Superior temporal gyrus (tissue), 1 donor: ENCODE data around the gene TBX2.
A peak's percentile ranks its signal among the peaks of the same experiment; 100 is the strongest.

ENCODE experiments used
- DNase-seq: peaks from one replicate; pipeline ENCODE4 v3.0.0-alpha.2; 2016; ENCODE audit errors: extremely low spot score

TBX2 gene

DNA sequence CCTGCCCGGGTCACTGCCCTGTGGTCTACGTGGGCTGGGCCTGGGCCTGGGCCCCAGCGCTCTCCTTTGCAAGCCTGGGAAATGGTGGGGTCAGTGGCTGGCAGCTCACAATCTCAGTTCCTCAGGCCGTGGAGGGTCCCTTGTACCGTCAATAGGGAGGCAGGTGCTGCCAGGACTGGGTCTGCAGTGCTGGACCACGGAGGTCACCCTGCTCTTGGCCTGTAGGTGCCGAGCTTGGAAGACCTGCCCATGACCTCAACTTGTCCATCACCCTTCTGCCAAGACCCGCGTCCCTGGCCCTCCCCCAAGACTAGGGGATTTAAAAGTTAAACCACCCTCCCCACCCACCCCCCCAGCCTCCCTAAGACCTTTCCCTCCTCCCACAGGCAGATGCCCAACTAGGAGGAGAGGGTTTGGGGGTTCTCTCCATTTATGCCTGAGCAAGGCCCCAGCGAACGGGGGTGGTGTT lies 2.5 kb downstream of the TBX2 start:
- no peak for DNase-seq

GRCh38 chr17:61402978-61403800 lies 3.5 kb downstream of the TBX2 start:
- DNase-seq = no peak

GRCh38 chr17:61403801-61404662 lies 4.4 kb downstream of the TBX2 start:
- no peak for DNase-seq

- DNase-seq = no peak
Observed at GRCh38 chr17:61404663-61404912, 4.9 kb downstream of the TBX2 start.

DNA sequence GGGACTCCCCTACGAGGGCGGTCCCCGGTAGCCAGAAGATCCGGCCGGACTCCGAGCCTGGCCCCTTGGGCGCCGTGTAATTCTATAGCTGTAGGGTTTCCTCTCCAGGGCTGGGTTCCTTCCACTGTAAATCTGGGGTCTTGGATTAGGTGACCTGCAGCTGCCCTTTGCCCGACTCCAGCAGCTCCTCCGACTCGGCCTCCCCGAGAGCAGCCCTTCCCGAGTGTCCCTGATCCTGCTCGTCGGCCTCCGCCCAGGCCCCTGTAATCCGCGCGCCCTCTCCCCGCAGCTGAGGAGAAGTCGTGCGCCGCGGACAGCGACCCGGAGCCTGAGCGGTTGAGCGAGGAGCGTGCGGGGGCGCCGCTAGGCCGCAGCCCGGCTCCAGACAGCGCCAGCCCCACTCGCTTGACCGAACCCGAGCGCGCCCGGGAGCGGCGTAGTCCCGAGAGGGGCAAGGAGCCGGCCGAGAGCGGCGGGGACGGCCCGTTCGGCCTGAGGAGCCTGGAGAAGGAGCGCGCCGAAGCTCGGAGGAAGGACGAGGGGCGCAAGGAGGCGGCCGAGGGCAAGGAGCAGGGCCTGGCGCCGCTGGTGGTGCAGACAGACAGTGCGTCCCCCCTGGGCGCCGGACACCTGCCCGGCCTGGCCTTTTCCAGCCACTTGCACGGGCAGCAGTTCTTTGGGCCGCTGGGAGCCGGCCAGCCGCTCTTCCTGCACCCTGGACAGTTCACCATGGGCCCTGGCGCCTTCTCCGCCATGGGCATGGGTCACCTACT lies 5.5 kb downstream of the TBX2 start:
- no peak for DNase-seq

DNA sequence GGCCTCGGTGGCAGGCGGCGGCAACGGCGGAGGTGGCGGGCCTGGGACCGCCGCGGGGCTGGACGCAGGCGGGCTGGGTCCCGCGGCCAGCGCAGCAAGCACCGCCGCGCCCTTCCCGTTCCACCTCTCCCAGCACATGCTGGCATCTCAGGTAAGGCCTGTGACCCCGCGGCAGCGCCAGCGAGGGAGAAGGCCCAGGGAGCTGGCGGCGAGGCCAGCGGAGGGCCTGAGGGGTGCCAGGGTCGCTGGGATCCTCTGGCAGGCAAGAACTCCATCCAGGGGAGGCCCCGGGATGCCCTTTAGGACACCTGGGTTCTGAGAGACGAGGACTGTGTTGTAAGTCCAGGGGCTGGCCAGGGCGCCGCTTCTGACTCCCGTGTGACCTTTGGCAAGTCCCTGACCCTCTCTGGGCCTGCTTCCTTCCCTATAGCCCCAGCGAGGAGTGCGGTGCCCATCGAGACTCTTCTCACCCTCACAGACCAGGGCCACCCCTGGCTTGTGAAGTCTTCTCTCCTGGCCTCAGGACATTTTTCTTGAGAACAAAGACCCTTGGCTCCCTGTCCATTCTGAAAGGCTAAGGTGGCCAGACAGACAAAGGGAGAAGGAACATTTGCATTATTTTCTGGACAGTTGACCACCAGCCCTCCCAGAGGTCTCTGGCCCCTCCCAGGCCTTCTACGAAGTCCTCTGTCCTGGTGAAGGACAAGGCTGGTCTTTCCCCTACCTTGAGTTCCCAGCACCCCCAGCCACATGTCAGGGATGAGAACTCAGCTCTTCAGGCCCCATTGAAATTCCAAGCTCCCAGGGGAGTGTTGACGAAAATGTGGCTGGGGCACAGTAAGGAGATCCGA lies 6.3 kb downstream of the TBX2 start:
- DNase-seq = no peak

DNA sequence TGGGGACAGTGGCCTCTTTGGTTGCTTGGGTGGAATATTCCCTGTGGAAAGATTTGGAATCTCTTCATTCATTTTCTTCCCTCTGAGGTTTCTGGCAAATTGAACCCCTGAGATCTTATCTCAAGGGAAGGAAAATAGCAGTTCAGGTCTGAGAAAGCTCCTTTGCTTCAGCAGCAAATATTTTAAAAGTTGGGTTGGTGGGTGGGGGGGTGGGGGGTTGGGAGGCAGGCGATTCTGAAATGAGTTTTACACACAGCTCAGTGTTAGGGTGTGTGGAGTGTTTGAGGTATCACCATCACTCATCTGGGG lies 6.8 kb downstream of the TBX2 start:
- no peak for DNase-seq

- DNase-seq = no peak
Observed at GRCh38 chr17:61406971-61407911, 7.6 kb downstream of the TBX2 start.

DNA sequence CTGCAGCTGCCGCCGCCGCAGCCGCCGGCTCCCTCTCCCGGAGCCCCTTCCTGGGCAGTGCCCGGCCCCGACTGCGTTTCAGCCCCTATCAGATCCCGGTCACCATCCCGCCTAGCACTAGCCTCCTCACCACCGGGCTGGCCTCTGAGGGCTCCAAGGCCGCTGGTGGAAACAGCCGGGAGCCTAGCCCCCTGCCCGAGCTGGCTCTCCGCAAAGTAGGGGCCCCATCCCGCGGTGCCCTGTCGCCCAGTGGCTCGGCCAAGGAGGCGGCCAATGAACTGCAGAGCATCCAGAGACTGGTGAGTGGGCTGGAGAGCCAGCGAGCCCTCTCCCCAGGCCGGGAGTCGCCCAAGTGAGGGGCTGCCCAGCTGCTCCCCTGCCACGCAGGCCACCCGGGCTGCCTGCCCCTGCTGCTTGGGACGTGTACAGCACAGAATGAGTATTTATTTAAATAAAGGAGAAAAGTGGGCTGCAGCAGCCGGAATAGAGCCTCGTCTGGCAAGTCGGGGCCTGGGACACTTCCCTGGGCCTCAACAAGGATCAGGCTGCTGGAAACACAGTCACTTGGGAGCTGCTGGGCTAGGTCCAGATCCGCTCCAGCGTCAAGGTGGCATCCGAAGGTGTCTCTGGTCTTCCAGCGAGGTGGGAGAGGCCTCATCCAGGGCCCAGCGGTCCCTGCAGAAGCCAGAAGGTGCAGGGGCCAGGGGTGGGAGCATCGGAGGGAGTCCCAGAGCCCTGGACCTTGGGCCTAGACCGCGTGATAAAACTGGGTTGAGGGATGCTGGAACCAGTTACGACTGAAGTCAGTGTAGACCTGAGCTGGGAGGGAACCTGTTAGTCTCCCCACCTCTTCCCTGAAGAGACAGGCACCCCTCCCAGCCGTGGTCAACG lies 8.8 kb downstream of the TBX2 start:
- no peak for DNase-seq

- DNase-seq = peak; percentile 36
Observed at GRCh38 chr17:61409301-61410112, 9.9 kb downstream of the TBX2 start.

GRCh38 chr17:61410141-61411010 lies 10.7 kb downstream of the TBX2 start:
- peak; percentile 71 for DNase-seq

GRCh38 chr17:61411011-61411260 lies 11.3 kb downstream of the TBX2 start:
- DNase-seq = no peak

DNA sequence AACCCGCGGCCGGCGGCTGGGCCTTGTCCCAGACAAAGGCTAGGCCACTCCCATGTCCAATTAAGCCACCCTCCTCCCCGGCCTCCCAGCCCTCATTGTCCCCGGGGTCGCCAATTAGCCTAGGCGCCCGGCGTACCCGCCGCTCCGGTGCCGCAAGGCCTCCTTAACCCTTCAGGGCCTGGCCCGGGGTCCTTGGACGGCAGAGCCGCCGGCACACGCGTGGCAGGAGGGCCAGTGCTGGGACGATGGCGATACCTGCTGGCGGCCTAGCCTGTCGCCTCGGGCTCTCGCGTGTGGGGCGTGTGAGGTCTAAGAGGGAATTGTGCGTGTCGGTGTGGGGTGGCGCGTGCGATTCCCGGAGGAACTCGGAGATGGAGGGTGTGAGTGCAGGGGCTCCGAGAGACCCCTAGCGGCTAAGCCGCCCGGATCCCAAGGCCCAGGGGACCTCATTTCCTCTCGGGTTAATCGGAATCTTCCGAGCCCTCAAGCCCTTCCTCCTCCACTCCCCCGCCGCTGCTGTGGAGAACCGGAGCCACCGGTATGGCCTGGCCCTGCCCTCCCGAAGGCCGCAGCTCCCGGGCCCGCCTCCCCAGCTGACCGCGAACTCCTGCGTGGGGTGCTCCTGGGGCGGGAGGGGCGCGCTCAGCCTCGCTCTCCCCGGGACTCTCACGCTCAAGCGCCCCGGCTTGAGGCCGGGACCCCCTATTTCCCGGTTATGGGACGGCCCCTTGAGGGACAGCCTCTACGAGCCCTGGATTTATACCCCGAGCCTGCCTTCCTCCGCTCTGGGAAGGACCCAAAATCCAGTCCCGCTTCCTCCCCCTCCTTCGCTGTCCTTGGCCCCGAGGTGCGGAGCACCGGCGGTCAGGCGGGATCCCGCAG lies 11.9 kb downstream of the TBX2 start:
- no peak for DNase-seq

- peak; percentile 84 for DNase-seq
Observed at GRCh38 chr17:61412143-61412859, 12.7 kb downstream of the TBX2 start.

DNA sequence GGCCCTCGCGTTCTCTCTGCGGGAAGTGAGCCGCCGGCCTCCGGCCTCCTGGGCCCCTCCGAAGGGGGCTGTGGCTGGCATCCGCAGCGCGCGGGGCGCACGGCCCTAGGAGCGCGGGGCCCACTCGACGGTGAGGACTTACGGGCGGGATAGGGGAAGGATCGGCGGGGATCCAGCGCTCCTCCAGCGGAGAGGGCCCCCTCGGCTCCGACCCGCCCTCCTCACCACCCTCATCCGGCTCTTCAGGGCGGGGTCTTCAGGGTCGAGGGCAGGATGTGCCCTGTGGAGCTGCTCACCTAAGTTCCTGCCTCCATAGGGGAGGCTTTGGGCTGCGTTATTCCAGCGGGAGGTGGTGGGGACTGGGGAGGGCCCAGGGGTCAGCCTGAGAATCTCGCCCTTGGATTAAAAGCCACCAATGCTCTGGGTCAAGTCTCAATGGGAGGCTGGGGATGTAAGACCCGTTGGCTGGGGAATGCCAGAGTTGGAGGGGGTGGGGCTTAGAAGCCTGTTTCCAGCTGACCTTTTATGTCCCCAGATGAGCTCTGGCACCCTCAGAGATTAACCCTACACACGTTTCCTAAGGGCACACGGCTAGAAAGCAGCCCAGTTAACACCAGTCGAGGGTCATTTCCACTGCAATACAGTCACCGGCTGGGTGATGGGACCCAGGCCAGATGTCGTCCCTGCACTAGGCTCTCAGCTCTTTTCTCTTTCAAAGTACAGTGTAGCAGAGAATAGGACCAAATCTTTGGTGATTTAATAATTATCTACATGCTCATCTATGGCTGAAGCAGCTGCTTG lies 13.4 kb downstream of the TBX2 start:
- DNase-seq = no peak
